ENCODE data around the gene DBNL. TPM values are rescaled to one million over a fixed set of nuclear protein-coding genes. Genes with fewer than 3 reads are reported as not detected.

The DBNL gene
- total RNA-seq, 3 donors from 2014 or later (not counting 1 experiment from before 2014, with no cell fraction given), result 123 to 129 (median 129) TPM

DNA sequence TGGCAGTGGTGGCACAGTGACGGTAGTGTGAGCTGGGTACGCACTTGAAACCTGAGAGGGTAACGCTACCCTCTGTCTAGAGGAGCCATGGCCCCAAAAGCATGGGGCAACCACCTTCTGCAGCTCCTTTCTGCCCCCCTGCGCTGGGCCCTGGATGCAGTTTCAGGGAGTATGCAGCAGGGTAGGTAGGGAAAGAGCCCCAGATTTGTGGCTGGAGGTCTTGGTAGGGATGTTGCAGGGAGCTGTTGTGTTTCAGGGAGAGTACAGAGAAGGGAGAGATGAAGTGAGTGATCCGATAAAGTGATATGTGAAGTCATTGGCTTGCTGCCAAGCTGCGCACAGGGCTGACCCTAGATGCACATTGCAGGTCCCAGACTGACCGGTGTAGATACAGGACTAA, 23.6 kb downstream of the DBNL start:
- intact Hi-C loops (cut with micrococcal nuclease), result no loop called here
- 93% methylated on average over 7 of the region's 7 CpGs for WGBS (ENCODE audit: insufficient coverage)
- no peak for DNase-seq
- H3K4me3 ChIP-seq (ENCODE audit: low read length), result no peak overlapping the region
- Mint-ChIP-seq H3K4me1 (peaks cover 12 to 35% of the 10 kb centered on the region in 2 donors), H3K27ac (peak overlapping the region in 1 of 2 donors; percentile 8), H3K9me3 (no peaks in the 10 kb centered on the region), H3K4me3 (no peak overlapping the region), H3K36me3 (no peaks in the 10 kb centered on the region), H3K27me3 (ENCODE audit: low read depth in 2 of 2) (no peaks in the 10 kb centered on the region)
- TF ChIP-seq, protein P1, sequence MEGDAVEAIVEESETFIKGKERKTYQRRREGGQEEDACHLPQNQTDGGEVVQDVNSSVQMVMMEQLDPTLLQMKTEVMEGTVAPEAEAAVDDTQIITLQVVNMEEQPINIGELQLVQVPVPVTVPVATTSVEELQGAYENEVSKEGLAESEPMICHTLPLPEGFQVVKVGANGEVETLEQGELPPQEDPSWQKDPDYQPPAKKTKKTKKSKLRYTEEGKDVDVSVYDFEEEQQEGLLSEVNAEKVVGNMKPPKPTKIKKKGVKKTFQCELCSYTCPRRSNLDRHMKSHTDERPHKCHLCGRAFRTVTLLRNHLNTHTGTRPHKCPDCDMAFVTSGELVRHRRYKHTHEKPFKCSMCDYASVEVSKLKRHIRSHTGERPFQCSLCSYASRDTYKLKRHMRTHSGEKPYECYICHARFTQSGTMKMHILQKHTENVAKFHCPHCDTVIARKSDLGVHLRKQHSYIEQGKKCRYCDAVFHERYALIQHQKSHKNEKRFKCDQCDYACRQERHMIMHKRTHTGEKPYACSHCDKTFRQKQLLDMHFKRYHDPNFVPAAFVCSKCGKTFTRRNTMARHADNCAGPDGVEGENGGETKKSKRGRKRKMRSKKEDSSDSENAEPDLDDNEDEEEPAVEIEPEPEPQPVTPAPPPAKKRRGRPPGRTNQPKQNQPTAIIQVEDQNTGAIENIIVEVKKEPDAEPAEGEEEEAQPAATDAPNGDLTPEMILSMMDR (IDR thresholded peaks at IDR 0.05), result no peak
- H3K27me3 ChIP-seq (ENCODE audit: control insufficient read depth, insufficient read depth, low read length), result no peaks in the 10 kb centered on the region
- H3K4me1 ChIP-seq (ENCODE audit: control insufficient read depth, insufficient read depth, low read length), result peaks cover 28% of the 10 kb centered on the region
- no peak overlapping the region for H3K27ac ChIP-seq (ENCODE audit: low read length)
- no peak for ATAC-seq
- H3K36me3 ChIP-seq (ENCODE audit: control insufficient read depth, insufficient read depth, low read length), result peaks cover 6% of the 10 kb centered on the region
- no peaks in the 10 kb centered on the region for H3K9me3 ChIP-seq (ENCODE audit: control insufficient read depth, insufficient read depth, low read length)

GRCh38 chr7:44071726-44072363, 27.3 kb downstream of the DBNL start:
- intact Hi-C loops (cut with micrococcal nuclease), result no loop called here
- TF ChIP-seq, protein P1 (IDR thresholded peaks at IDR 0.05), result no peak
- no peak overlapping the region for H3K4me3 Mint-ChIP-seq
- Histone ChIP-seq H3K36me3 (ENCODE audit: control insufficient read depth, insufficient read depth, low read length) (peaks cover 29% of the 10 kb centered on the region), H3K27me3 (ENCODE audit: control insufficient read depth, insufficient read depth, low read length) (no peaks in the 10 kb centered on the region), H3K9me3 (ENCODE audit: control insufficient read depth, insufficient read depth, low read length) (no peaks in the 10 kb centered on the region), H3K4me3 (ENCODE audit: low read length) (no peak overlapping the region), H3K27ac (ENCODE audit: low read length) (no peak overlapping the region), H3K4me1 (ENCODE audit: control insufficient read depth, insufficient read depth, low read length) (peaks cover 29% of the 10 kb centered on the region)
- H3K27me3 Mint-ChIP-seq (ENCODE audit: low read depth in 2 of 2), result no peaks in the 10 kb centered on the region
- DNase-seq (no peak), ATAC-seq (no peak)
- WGBS (ENCODE audit: insufficient coverage), result 96% methylated on average over 8 of the region's 9 CpGs
- H3K36me3 Mint-ChIP-seq, result no peaks in the 10 kb centered on the region
- H3K9me3 Mint-ChIP-seq, result no peaks in the 10 kb centered on the region
- H3K4me1 Mint-ChIP-seq, result peaks cover 6 to 42% of the 10 kb centered on the region in 2 donors
- peak overlapping the region; percentile 90 to 94 for H3K27ac Mint-ChIP-seq

DNA sequence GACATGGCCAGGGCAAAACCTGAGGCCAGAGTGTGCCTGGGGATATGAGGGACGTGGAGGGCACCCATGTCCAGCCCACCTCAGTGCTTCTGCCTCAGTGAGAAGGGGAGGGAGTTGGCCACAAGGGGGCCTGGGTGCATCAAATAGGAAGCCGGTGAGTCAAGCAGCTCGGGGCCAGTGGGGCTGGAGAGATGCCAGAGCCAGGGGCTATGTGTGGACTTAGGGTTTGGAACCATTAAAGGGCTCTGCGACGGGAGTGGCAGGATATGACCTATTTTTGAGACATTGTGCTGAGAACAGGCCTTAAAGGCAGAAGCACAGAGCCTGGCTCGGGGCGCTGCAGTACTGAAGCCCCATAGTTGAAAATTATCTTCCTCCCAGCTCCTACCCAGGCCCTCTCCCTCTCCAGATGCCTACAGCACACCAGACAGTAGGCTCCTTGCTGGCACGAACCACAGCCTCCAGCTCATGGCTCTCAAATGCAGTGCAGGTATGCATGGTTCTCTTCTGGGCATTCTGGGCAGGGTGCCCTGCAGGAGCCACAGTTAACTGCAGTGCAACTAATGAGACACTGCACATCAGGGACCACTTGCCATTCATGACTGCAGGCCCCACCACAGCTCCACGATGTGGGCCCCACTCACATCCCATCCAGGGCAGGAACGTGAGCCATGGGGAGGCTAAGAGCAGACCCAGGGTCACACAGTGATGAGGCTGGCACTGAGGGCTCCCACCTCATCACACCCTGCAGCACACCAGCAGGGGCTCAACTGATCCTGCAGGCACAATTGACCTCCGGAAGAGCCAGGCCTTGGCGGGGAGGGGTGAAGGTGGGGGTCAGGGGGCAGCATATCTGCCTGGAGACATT, 28.1 kb downstream of the DBNL start:
- Mint-ChIP-seq H3K9me3 (no peaks in the 10 kb centered on the region), H3K36me3 (peaks cover 4% of the 10 kb centered on the region), H3K4me3 (no peak overlapping the region), H3K27ac (peak overlapping the region; percentile 90 to 94), H3K4me1 (peaks cover 11 to 43% of the 10 kb centered on the region in 2 donors), H3K27me3 (ENCODE audit: low read depth in 2 of 2) (no peaks in the 10 kb centered on the region)
- intact Hi-C loops (cut with micrococcal nuclease), result no loop called here
- peak; percentile 43 to 65 for DNase-seq
- TF ChIP-seq, protein P1 (IDR thresholded peaks at IDR 0.05), result peak; percentile 41
- H3K27me3 ChIP-seq (ENCODE audit: control insufficient read depth, insufficient read depth, low read length), result no peaks in the 10 kb centered on the region
- H3K4me3 ChIP-seq (ENCODE audit: low read length), result no peak overlapping the region
- no peaks in the 10 kb centered on the region for H3K9me3 ChIP-seq (ENCODE audit: control insufficient read depth, insufficient read depth, low read length)
- 76% methylated on average over 12 of the region's 12 CpGs for WGBS (ENCODE audit: insufficient coverage)
- peak in 1 of 3 donors; percentile 20 for ATAC-seq
- peaks cover 34% of the 10 kb centered on the region for H3K36me3 ChIP-seq (ENCODE audit: control insufficient read depth, insufficient read depth, low read length)
- H3K27ac ChIP-seq (ENCODE audit: low read length), result peak overlapping the region; percentile 93
- peaks cover 35% of the 10 kb centered on the region for H3K4me1 ChIP-seq (ENCODE audit: control insufficient read depth, insufficient read depth, low read length)

Measured in natural killer cell (primary cell).